Psoas muscle (tissue), 8 donors: Measurements from ENCODE around the gene GLMN. TPM values are rescaled to one million over a fixed set of nuclear protein-coding genes. Genes with fewer than 3 reads are reported as not detected.

ENCODE experiments used
- ATAC-seq, 4 donors: fragments of 200-7000 bp; cut with Tn5 transposase; one replicate each; pipeline ENCODE4 v1.9.1; 2020; ENCODE audit warnings: moderate library complexity in 3 of 4, mild to moderate bottlenecking in 2 of 4
- DNase-seq, 2 donors: peaks; one replicate each; pipeline ENCODE4 v3.0.0-alpha.2; 2020
- H3K27ac ChIP-seq: fragments of 200-600 bp; one replicate; pipeline ENCODE4 v1.8.0; 2022
- H3K27me3 ChIP-seq, 3 donors: fragments of 200-600 bp in 1 of 3; one replicate each; pipeline versions ENCODE4 v1.6.1 to v1.8.0; 2013 to 2022; ENCODE audit warnings: low read length in 2 of 3, mild to moderate bottlenecking in 2 of 3, moderate library complexity in 1 of 3; ENCODE audit not compliant: insufficient read depth in 3 of 3
- H3K36me3 ChIP-seq, 2 donors: fragments of 200-600 bp in 1 of 2; one replicate each; pipeline versions ENCODE4 v1.6.1 to v1.8.0; 2013 to 2022; ENCODE audit warnings: low read depth in 1 of 2, mild to moderate bottlenecking in 1 of 2, moderate library complexity in 1 of 2; ENCODE audit not compliant: insufficient read depth in 1 of 2
- H3K4me1 ChIP-seq: fragments of 200-600 bp; one replicate; pipeline ENCODE4 v1.8.0; 2022
- H3K4me3 ChIP-seq: fragments of 200-600 bp; one replicate; pipeline ENCODE4 v1.8.0; 2022; ENCODE audit warnings: mild to moderate bottlenecking
- H3K9me3 ChIP-seq: fragments of 200-600 bp; one replicate; pipeline ENCODE4 v1.8.0; 2022
- CTCF ChIP-seq: fragments of 200-600 bp; IDR thresholded peaks from one replicate; pipeline ENCODE4 v1.8.0; 2022; ENCODE audit warnings: antibody characterized with exemption
- WGBS, 3 donors: extraction: QIAGEN DNeasy Blood & Tissue Kit; methylation state at CpG; one replicate each; pipeline versions ENCODE4 v1.1.6 to v1.1.7; 2013; 5-methylcytosine and 5-hydroxymethylcytosine counted together
- intact Hi-C, 2 donors: fragments of 100-400 bp; cut with DNase I; formaldehyde crosslinking; loops; one replicate each; pipeline versions ENCODE4 v1.11.0 to v1.14.2; 2022
- polyA plus RNA-seq, 3 donors: library from polyadenylated mRNA; stranded (reverse); fragments of 200-250 nt; gene quantifications; one replicate each; pipeline ENCODE4 v1.2.3, GENCODE V29; 2013
- total RNA-seq, 4 donors: library from RNA; stranded (reverse); fragmentation: NEBNext Ultra II Directional in 2 of 4; extraction: Animal tissue kit (Norgen Biotek cat#: 25700) in 2 of 4; gene quantifications; one replicate each; pipeline versions ENCODE4 v1.2.1 to v1.2.4, GENCODE V29; 2021 to 2023
- donor health status: healthy with polysubstance abuse.
- donor health status: DM: no; HTN: no; CAD: no; lungs with moderate emphysema.
- donor health status: Bipolar disorder and iron deficiency.
- donor health status: healthy.
- donor health status: DM: yes; HTN: yes; CAD: no.
- donor health status: DM: no; HTN: no; CAD: no.
- donor health status: DM: no; HTN: no; CAD: no.
- donor health status: DM: yes; HTN: yes; CAD: no.

The GLMN gene
- total and polyA plus RNA-seq, 7 donors = 3.9 to 6.6 (median 5.5) TPM

DNA sequence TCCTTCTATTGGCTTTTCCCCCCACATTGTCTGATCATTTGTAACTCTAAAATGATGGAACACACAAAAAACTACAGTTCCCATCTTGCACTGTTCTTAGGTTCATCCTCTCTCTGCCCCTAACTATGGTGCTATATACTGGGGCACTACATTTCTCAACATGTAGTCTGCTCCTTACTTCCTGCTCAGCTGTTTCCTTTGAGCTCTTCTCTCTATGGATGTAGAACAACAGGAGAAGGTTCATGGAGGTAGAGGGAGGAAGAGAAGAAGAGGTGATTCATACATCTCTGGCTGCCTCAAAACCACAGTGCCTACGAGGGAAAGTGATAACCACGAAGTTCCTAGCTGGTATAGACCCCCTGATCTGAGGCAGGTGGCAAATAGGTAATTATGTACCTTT is 88.1 kb downstream of the GLMN start:
- no peaks in the 10 kb centered on the region for H3K27me3 ChIP-seq
- no peak overlapping the region for H3K4me3 ChIP-seq
- no peak for ATAC-seq
- no peak for TF ChIP-seq CTCF
- H3K9me3 ChIP-seq = peaks cover 22% of the 10 kb centered on the region
- no peak for DNase-seq
- WGBS, 3 donors = 55 to 59% (median 59%) methylated on average over 2 of the region's 2 CpGs
- H3K27ac ChIP-seq = no peak overlapping the region
- no peaks in the 10 kb centered on the region for H3K4me1 ChIP-seq
- H3K36me3 ChIP-seq = no peaks in the 10 kb centered on the region
- intact Hi-C loops = no loop called here

GRCh38 chr1:92203105-92203504 is 95.7 kb downstream of the GLMN start:
- Histone ChIP-seq H3K36me3 (no peaks in the 10 kb centered on the region), H3K27me3 (no peaks in the 10 kb centered on the region), H3K27ac (no peak overlapping the region), H3K4me3 (no peak overlapping the region), H3K4me1 (no peaks in the 10 kb centered on the region), H3K9me3 (peaks cover 22% of the 10 kb centered on the region)
- DNase-seq (no peak), ATAC-seq (no peak)
- no peak for TF ChIP-seq CTCF
- intact Hi-C loops = no loop called here

GRCh38 chr1:92201973-92202372 is 96.8 kb downstream of the GLMN start:
- Histone ChIP-seq H3K27ac (no peak overlapping the region), H3K4me1 (no peaks in the 10 kb centered on the region), H3K9me3 (peaks cover 12% of the 10 kb centered on the region), H3K4me3 (no peak overlapping the region), H3K36me3 (no peaks in the 10 kb centered on the region), H3K27me3 (no peaks in the 10 kb centered on the region)
- no peak for TF ChIP-seq CTCF
- no peak for ATAC-seq
- intact Hi-C loops = no loop called here
- DNase-seq = no peak
- 77 to 80% (median 78%) methylated on average over 5 of the region's 5 CpGs for WGBS, 3 donors

Other genes with a start within 250 kb of the GLMN start
- not detected for gene SETSIP, start 223.6 kb downstream of the GLMN start, total RNA-seq
- gene SETSIP, start 223.6 kb downstream of the GLMN start, polyA plus RNA-seq = not detected
- gene BTBD8, start 218.6 kb downstream of the GLMN start, total RNA-seq = 1 to 10 TPM in 3 of 4 donors, under 1 TPM in 1; 0.46 to 4.3 (median 2.7) TPM
- under 1 TPM; 0.31 to 0.61 (median 0.53) TPM for gene BTBD8, start 218.6 kb downstream of the GLMN start, polyA plus RNA-seq
- gene C1orf146, start 81.1 kb downstream of the GLMN start, total RNA-seq = not detected
- gene C1orf146, start 81.1 kb downstream of the GLMN start, polyA plus RNA-seq = not detected
- 10 to 100 TPM; 26.5 to 33.1 (median 30.5) TPM for gene RPAP2, start 72 bp upstream of the GLMN start, total RNA-seq
- gene RPAP2, start 72 bp upstream of the GLMN start, polyA plus RNA-seq = 10 to 100 TPM; 10.9 to 20.6 (median 12.7) TPM
- under 1 TPM in 3 of 4 donors, not detected in 1; 0.17 to 0.36 (median 0.20) TPM for gene GFI1, start 187.9 kb upstream of the GLMN start, total RNA-seq
- under 1 TPM in 2 of 3 donors, not detected in 1; 0.01 to 0.05 TPM for gene GFI1, start 187.9 kb upstream of the GLMN start, polyA plus RNA-seq